Lower leg skin (tissue), 3 donors: ENCODE data around the gene PAX5.

Experiments used
- CTCF ChIP-seq, 3 donors: fragments of 450-650 bp; IDR thresholded peaks; one replicate each; pipeline ENCODE4 v1.5.1; 2016; ENCODE audit warnings: antibody characterized with exemption in 3 of 3, mild to moderate bottlenecking in 3 of 3, moderate library complexity in 2 of 3
- POLR2A ChIP-seq, 2 donors: fragments of 450-650 bp; IDR thresholded peaks; one replicate each; pipeline ENCODE4 v1.6.1; 2016 to 2017; ENCODE audit warnings: antibody characterized with exemption in 2 of 2, mild to moderate bottlenecking in 1 of 2, moderate library complexity in 1 of 2

GRCh38 chr9:36815023-36815422 lies 219.0 kb downstream of the PAX5 start:
- no peak for TF ChIP-seq POLR2A (IDR thresholded peaks at IDR 0.05)
- no peak for TF ChIP-seq CTCF (IDR thresholded peaks at IDR 0.05)
